ENCODE results near the gene IPP.
"Not testable (repeated sequence)": the region's sequence is repeated elsewhere in the genome, so short reads cannot be mapped to it uniquely, and the experiment has no call there.

IPP gene

GRCh38 chr1:45753248-45754037 lies 3.0 kb upstream of the IPP start:
- no peaks in the 10 kb centered on the region for H3K36me3 ChIP-seq (ENCODE audit: insufficient read depth, low read length)

GRCh38 chr1:45752441-45753052 lies 2.1 kb upstream of the IPP start:
- no peak overlapping the region for H3K4me3 ChIP-seq (ENCODE audit: low read length, poor library complexity, severe bottlenecking)
- H3K79me2 ChIP-seq (ENCODE audit: insufficient read depth, low read length), result peaks cover 5% of the 10 kb centered on the region; the same call in 1 of the 2 replicates
- H3K9ac ChIP-seq (ENCODE audit: low read depth, low read length, poor library complexity, severe bottlenecking), result no peak overlapping the region
- no peak overlapping the region for H3K4me2 ChIP-seq (ENCODE audit: low read depth, low read length, poor library complexity, severe bottlenecking)
- H3K27me3 ChIP-seq (ENCODE audit: insufficient read depth, low read length, poor library complexity, severe bottlenecking), result no peaks in the 10 kb centered on the region
- H3K9me3 ChIP-seq (ENCODE audit: insufficient read depth, low read depth, low read length), result no peaks in the 10 kb centered on the region
- H3K9me2 ChIP-seq (replicated peaks; ENCODE audit: low read depth, low read length), result no peaks in the 10 kb centered on the region
- H2AFZ ChIP-seq (ENCODE audit: low read length), result no peak overlapping the region
- no peaks in the 10 kb centered on the region for H4K20me1 ChIP-seq (ENCODE audit: insufficient read depth, low read length, poor library complexity, severe bottlenecking)
- H3K4me1 ChIP-seq (ENCODE audit: insufficient read depth, low read length, poor library complexity, severe bottlenecking), result peaks cover 4% of the 10 kb centered on the region
- no peaks in the 10 kb centered on the region for H3F3A ChIP-seq (ENCODE audit: low read depth)
- H3K36me3 ChIP-seq (ENCODE audit: insufficient read depth, low read length), result no peaks in the 10 kb centered on the region
- TF ChIP-seq EZH2phosphoT487 (IDR thresholded peaks at IDR 0.05; ENCODE audit: borderline replicate concordance), result no peak
- no peak for TF ChIP-seq CTCF (conservative IDR thresholded peaks at IDR 0.05; ENCODE audit: low read length)

More at GRCh38 chr1:45753248-45754037, 3.0 kb upstream of the IPP start:
- Histone ChIP-seq H3K4me1 (ENCODE audit: insufficient read depth, low read length, poor library complexity, severe bottlenecking) (peaks cover 4% of the 10 kb centered on the region), H3K9ac (ENCODE audit: low read depth, low read length, poor library complexity, severe bottlenecking) (no peak overlapping the region), H3K4me2 (ENCODE audit: low read depth, low read length, poor library complexity, severe bottlenecking) (no peak overlapping the region), H3F3A (ENCODE audit: low read depth) (no peaks in the 10 kb centered on the region), H4K20me1 (ENCODE audit: insufficient read depth, low read length, poor library complexity, severe bottlenecking) (no peaks in the 10 kb centered on the region), H3K9me2 (replicated peaks; ENCODE audit: low read depth, low read length) (no peaks in the 10 kb centered on the region), H3K4me3 (ENCODE audit: low read length, poor library complexity, severe bottlenecking) (no peak overlapping the region), H2AFZ (ENCODE audit: low read length) (no peak overlapping the region), H3K27me3 (ENCODE audit: insufficient read depth, low read length, poor library complexity, severe bottlenecking) (no peaks in the 10 kb centered on the region), H3K9me3 (ENCODE audit: insufficient read depth, low read depth, low read length) (no peaks in the 10 kb centered on the region), H3K79me2 (ENCODE audit: insufficient read depth, low read length) (peaks cover 5% of the 10 kb centered on the region; the same call in 1 of the 2 replicates)
- TF ChIP-seq EZH2phosphoT487 (IDR thresholded peaks at IDR 0.05; ENCODE audit: borderline replicate concordance), result no peak
- no peak for TF ChIP-seq CTCF (conservative IDR thresholded peaks at IDR 0.05; ENCODE audit: low read length)

- H3K9me3 ChIP-seq (ENCODE audit: insufficient read depth, low read depth, low read length), result no peaks in the 10 kb centered on the region
Observed at GRCh38 chr1:45752014-45752413, 1.6 kb upstream of the IPP start.

GRCh38 chr1:45751039-45751838 lies 786 bp upstream of the IPP start:
- Histone ChIP-seq H2AFZ (ENCODE audit: low read length) (peak overlapping the region; percentile 98), H3K4me2 (ENCODE audit: low read depth, low read length, poor library complexity, severe bottlenecking) (peak overlapping the region; percentile 87), H3K9ac (ENCODE audit: low read depth, low read length, poor library complexity, severe bottlenecking) (peak overlapping the region; percentile 92), H3K4me3 (ENCODE audit: low read length, poor library complexity, severe bottlenecking) (peak overlapping the region; percentile 82)
- not testable (repeated sequence) for H3F3A ChIP-seq (ENCODE audit: low read depth); H3K79me2 ChIP-seq (ENCODE audit: insufficient read depth, low read length); H4K20me1 ChIP-seq (ENCODE audit: insufficient read depth, low read length, poor library complexity, severe bottlenecking); H3K27me3 ChIP-seq (ENCODE audit: insufficient read depth, low read length, poor library complexity, severe bottlenecking); H3K4me1 ChIP-seq (ENCODE audit: insufficient read depth, low read length, poor library complexity, severe bottlenecking); H3K9me3 ChIP-seq (ENCODE audit: insufficient read depth, low read depth, low read length); H3K9me2 ChIP-seq (replicated peaks; ENCODE audit: low read depth, low read length); H3K36me3 ChIP-seq (ENCODE audit: insufficient read depth, low read length)

More at GRCh38 chr1:45752014-45752413, 1.6 kb upstream of the IPP start:
- TF ChIP-seq CTCF (conservative IDR thresholded peaks at IDR 0.05; ENCODE audit: low read length) (no peak), EZH2phosphoT487 (IDR thresholded peaks at IDR 0.05; ENCODE audit: borderline replicate concordance) (no peak)
- Histone ChIP-seq H3K4me2 (ENCODE audit: low read depth, low read length, poor library complexity, severe bottlenecking) (no peak overlapping the region), H3K9ac (ENCODE audit: low read depth, low read length, poor library complexity, severe bottlenecking) (no peak overlapping the region), H3F3A (ENCODE audit: low read depth) (no peaks in the 10 kb centered on the region), H3K36me3 (ENCODE audit: insufficient read depth, low read length) (no peaks in the 10 kb centered on the region), H3K79me2 (ENCODE audit: insufficient read depth, low read length) (peaks cover 5% of the 10 kb centered on the region; the same call in 1 of the 2 replicates), H2AFZ (ENCODE audit: low read length) (no peak overlapping the region), H3K4me3 (ENCODE audit: low read length, poor library complexity, severe bottlenecking) (no peak overlapping the region), H4K20me1 (ENCODE audit: insufficient read depth, low read length, poor library complexity, severe bottlenecking) (no peaks in the 10 kb centered on the region), H3K27me3 (ENCODE audit: insufficient read depth, low read length, poor library complexity, severe bottlenecking) (no peaks in the 10 kb centered on the region), H3K9me2 (replicated peaks; ENCODE audit: low read depth, low read length) (no peaks in the 10 kb centered on the region), H3K4me1 (ENCODE audit: insufficient read depth, low read length, poor library complexity, severe bottlenecking) (peaks cover 4% of the 10 kb centered on the region)
